Measurements from ENCODE around the gene OSTM1. TPM values are rescaled to one million over a fixed set of nuclear protein-coding genes. Genes with fewer than 3 reads are reported as not detected.

OSTM1 gene
- total RNA-seq, 1 experiment from 2014 or later = 20.9 TPM

DNA sequence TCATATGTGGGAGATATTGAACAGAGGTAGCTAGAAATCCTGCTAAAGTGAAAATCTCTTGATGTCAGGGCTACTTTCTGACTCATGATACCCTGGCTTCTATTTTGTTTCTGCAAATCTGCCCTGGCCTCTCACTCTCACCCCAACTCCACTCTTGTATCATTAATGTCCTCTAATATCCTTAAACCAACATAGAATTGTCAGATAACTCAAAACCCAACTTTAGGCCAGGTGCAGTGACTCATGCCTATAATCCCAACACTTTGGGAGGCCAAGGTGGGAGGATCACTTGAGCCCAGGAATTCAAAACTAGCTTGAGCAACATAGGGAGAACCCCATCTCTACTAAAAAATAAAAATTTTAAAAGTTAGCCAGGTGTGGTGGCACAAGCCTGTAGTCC is 33.8 kb upstream of the OSTM1 start:
- Mint-ChIP-seq H3K27me3 (ENCODE audit: low read depth) (peaks cover 44% of the 10 kb centered on the region), H3K36me3 (ENCODE audit: insufficient read depth in 1 of 3, low read depth in 3 of 3) (no peaks in the 10 kb centered on the region), H3K4me3 (no peak overlapping the region), H3K27ac (no peak overlapping the region), H3K9me3 (no peaks in the 10 kb centered on the region; a peak in 1 of 5 replicates), H3K4me1 (peaks cover 18 to 19% of the 10 kb centered on the region in 2 experiments)
- Histone ChIP-seq H3K79me2 (ENCODE audit: insufficient read depth, low read length) (no peaks in the 10 kb centered on the region), H3K9ac (ENCODE audit: extremely low read depth, insufficient read length, low read length) (no peak overlapping the region), H3K23me2 (ENCODE audit: insufficient read length, low read depth, low read length, poor library complexity, severe bottlenecking) (no peaks in the 10 kb centered on the region), H4K5ac (ENCODE audit: insufficient read length, low read depth, low read length) (no peak overlapping the region), H2BK120ac (ENCODE audit: low read depth, low read length, poor library complexity, severe bottlenecking) (no peak overlapping the region), H3K4me2 (ENCODE audit: insufficient read depth, insufficient read length, low read length) (no peak overlapping the region), H2BK15ac (ENCODE audit: low read depth, low read length) (no peak overlapping the region), H3K23ac (ENCODE audit: insufficient read length, low read depth, low read length) (no peak overlapping the region), H3T11ph (ENCODE audit: low read length) (no peak overlapping the region), H3K9me3 (ENCODE audit: control insufficient read depth, low read depth, low read length) (no peaks in the 10 kb centered on the region), H4K91ac (ENCODE audit: insufficient read length, low read depth, low read length) (no peak overlapping the region), H2BK12ac (ENCODE audit: insufficient read length, low read depth, low read length) (no peak overlapping the region), H3K79me1 (ENCODE audit: insufficient read depth, low read depth, low read length, poor library complexity, severe bottlenecking) (no peaks in the 10 kb centered on the region), H2AFZ (ENCODE audit: low read length) (no peak overlapping the region), H3K14ac (ENCODE audit: insufficient read depth, low read length) (no peak overlapping the region), H4K8ac (replicated peaks; ENCODE audit: insufficient read length, low read depth, low read length) (no peak overlapping the region), H2BK20ac (ENCODE audit: low read depth, low read length, poor library complexity, severe bottlenecking) (no peak overlapping the region), H3K27ac (ENCODE audit: insufficient read length, low read depth, low read length) (no peak overlapping the region), H3K18ac (ENCODE audit: insufficient read length, low read depth, low read length) (no peak overlapping the region), H2AK5ac (ENCODE audit: insufficient read length, low read length) (no peak overlapping the region), H3K4me1 (ENCODE audit: insufficient read depth, low read length) (peaks cover 6% of the 10 kb centered on the region), H3K56ac (ENCODE audit: insufficient read length, low read depth, low read length) (no peak overlapping the region), H4K20me1 (ENCODE audit: control insufficient read depth, insufficient read depth, insufficient read length) (no peaks in the 10 kb centered on the region), H3K4ac (ENCODE audit: low read depth, low read length) (no peak overlapping the region), H2BK5ac (ENCODE audit: insufficient read length, low read length) (no peak overlapping the region), H3K27me3 (ENCODE audit: insufficient read depth, low read length) (peaks cover 9% of the 10 kb centered on the region; the same call in 1 of the 2 replicates)
- DNase-seq = no peak
- TF ChIP-seq, protein P1, sequence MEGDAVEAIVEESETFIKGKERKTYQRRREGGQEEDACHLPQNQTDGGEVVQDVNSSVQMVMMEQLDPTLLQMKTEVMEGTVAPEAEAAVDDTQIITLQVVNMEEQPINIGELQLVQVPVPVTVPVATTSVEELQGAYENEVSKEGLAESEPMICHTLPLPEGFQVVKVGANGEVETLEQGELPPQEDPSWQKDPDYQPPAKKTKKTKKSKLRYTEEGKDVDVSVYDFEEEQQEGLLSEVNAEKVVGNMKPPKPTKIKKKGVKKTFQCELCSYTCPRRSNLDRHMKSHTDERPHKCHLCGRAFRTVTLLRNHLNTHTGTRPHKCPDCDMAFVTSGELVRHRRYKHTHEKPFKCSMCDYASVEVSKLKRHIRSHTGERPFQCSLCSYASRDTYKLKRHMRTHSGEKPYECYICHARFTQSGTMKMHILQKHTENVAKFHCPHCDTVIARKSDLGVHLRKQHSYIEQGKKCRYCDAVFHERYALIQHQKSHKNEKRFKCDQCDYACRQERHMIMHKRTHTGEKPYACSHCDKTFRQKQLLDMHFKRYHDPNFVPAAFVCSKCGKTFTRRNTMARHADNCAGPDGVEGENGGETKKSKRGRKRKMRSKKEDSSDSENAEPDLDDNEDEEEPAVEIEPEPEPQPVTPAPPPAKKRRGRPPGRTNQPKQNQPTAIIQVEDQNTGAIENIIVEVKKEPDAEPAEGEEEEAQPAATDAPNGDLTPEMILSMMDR (conservative IDR thresholded peaks at IDR 0.05) = no peak

All from H9 (cell line).